ENCODE results near the gene BRD9.

DNA sequence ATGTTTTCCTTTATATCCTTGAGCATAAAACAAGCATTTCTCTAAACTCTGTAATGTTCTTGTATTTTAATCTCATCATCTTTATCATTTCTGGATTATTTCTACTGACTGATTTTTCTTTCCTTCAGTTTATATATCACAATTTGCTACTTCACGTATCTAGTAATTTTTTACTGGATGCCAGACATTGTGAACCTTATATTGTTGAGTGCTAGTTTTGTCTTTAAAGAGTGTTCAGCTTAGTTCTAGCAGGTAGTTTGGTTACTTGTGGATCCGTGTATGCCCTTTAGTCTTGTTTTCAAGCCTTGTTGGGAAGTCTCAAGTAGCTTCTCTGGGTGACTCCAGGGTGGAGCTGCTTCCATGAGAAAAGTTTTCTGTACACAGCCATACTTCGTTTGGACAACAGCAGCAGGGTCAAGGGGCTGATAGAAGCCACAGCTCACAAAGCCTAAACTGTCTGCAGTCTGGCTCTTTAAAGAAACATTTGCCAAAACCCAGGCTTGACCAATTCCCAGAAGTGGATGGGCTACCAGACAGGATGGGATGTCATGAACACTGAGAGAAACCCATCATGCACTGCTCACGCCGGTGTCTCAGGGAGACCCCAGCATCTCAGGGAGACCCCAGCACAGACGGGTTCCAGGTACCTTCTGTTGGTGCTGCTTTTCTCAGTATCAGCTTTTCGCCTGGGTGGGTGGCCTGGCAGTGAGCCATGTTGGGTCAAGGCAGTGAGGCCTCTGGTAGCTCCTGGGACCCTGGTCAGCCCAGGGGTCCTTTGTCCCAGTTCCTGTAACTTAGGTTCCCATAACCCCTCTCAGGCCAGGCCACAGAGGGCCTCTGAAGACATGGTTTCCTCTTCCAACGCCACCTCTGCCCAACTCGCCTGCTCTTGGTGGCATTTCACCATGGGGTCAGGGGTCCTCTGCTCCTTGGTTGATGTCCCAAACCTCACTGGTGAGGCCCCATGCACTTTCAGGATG is 29.1 kb upstream of the BRD9 start:
- TF ChIP-seq CTCF (IDR thresholded peaks at IDR 0.05; ENCODE audit: poor library complexity) (no peak), EZH2 (IDR thresholded peaks at IDR 0.05; ENCODE audit: borderline replicate concordance) (no peak)
